A549 (cell line): Measurements from ENCODE around the gene KCTD19. TPM values are rescaled to one million over a fixed set of nuclear protein-coding genes. Genes with fewer than 3 reads are reported as not detected.
A peak's percentile ranks its signal among the peaks of the same experiment; 100 is the strongest.

Experiments
- ATAC-seq, 2 experiments: fragments of 200-7000 bp in 1 of 2; fragments of >200 bp in 1 of 2; cut with Nextera tagmentation in 1 of 2; cut with Tn5 transposase in 1 of 2; 3 replicates each; pipeline versions ENCODE4 v1.8.0 to v1.9.1; 2018 to 2020; ENCODE audit warnings: mild to moderate bottlenecking in 1 of 2, moderate library complexity in 1 of 2
- CTCF ChIA-PET: fragments of 300-600 bp; sonication (Branson Sonifier 250); formaldehyde crosslinking; extraction: SDS; loops from one replicate; lab custom pipeline; 2021; ENCODE audit warnings: antibody characterized with exemption, inconsistent platforms; lab: Yijun Ruan, JAX
- POLR2A ChIA-PET: fragments of 350-600 bp; formaldehyde crosslinking; extraction: SDS; loops from one replicate; lab custom pipeline; 2021; ENCODE audit warnings: antibody characterized with exemption, inconsistent platforms; lab: Yijun Ruan, JAX
- DNase-seq, 2 experiments: peaks; one replicate each; pipeline versions ENCODE4 v3.0.0 to v3.0.0-alpha.2; 2011 to 2016; ENCODE audit warnings: low read depth in 1 of 2, low spot score in 1 of 2
- FAIRE-seq: peaks from 2 replicates; lab custom pipeline; 2011; peaks lifted over from hg19 to GRCh38; lab: Jason Lieb, UNC
- H3K27ac ChIP-seq, 2 experiments: fragments of >200 bp; sonication (Bioruptor Twin); formaldehyde crosslinking; 3 replicates each; pipeline ENCODE4 v1.5.1; 2016 to 2017
- H3K4me1 ChIP-seq: fragments of >200 bp; sonication (Bioruptor Twin); formaldehyde crosslinking; 3 replicates; pipeline ENCODE4 v1.6.1; 2016
- H3K4me2 ChIP-seq: fragments of >200 bp; sonication (Bioruptor Twin); formaldehyde crosslinking; 3 replicates; pipeline ENCODE4 v1.6.1; 2016
- H3K4me3 ChIP-seq: fragments of >200 bp; sonication (Bioruptor Twin); formaldehyde crosslinking; 3 replicates; pipeline ENCODE4 v1.5.1; 2016
- H3K9me3 ChIP-seq: fragments of >200 bp; sonication (Bioruptor Twin); formaldehyde crosslinking; 3 replicates; pipeline ENCODE4 v1.6.1; 2016
- CTCF ChIP-seq: fragments of >200 bp; sonication (Bioruptor Twin); formaldehyde crosslinking; IDR thresholded peaks from 3 replicates; pipeline ENCODE4 v1.5.1; 2016
- EHF ChIP-seq: fragments of 250-450 bp; sonication (Bioruptor Pico); IDR thresholded peaks from 2 replicates; pipeline ENCODE4 v1.5.0; 2020; ENCODE audit warnings: mild to moderate bottlenecking
- EHMT2 ChIP-seq: fragments of 200-600 bp; sonication (generic); IDR thresholded peaks from 2 replicates; pipeline ENCODE4 v1.6.1; 2016; ENCODE audit warnings: antibody characterized with exemption, low read depth, mild to moderate bottlenecking, moderate library complexity
- FOSL2 ChIP-seq, 2 experiments: fragments of 450-650 bp in 1 of 2; fragments of >200 bp in 1 of 2; sonication (Bioruptor Twin) in 1 of 2; formaldehyde crosslinking; IDR thresholded peaks; 2 replicates each; pipeline versions ENCODE4 v1.5.0 to v1.6.1; 2016 to 2020; ENCODE audit warnings: mild to moderate bottlenecking in 1 of 2, moderate library complexity in 1 of 2
- GATA3 ChIP-seq: IDR thresholded peaks from 2 replicates; pipeline ENCODE4 v1.6.1; 2012; ENCODE audit warnings: borderline replicate concordance
- HEYL ChIP-seq: fragments of 250-450 bp; sonication (Bioruptor Pico); IDR thresholded peaks from 2 replicates; pipeline ENCODE4 v1.8.0; 2021; ENCODE audit warnings: mild to moderate bottlenecking, moderate library complexity
- HOXB13 ChIP-seq: fragments of 250-450 bp; sonication (Bioruptor Pico); IDR thresholded peaks from 2 replicates; pipeline ENCODE4 v1.5.0; 2020; ENCODE audit warnings: low read depth, mild to moderate bottlenecking, moderate library complexity
- HOXB5 ChIP-seq: fragments of 250-450 bp; sonication (Bioruptor Pico); IDR thresholded peaks from 2 replicates; pipeline ENCODE4 v1.5.0; 2020; ENCODE audit warnings: mild to moderate bottlenecking, moderate library complexity
- RAD21 ChIP-seq, 2 experiments: fragments of >200 bp in 1 of 2; sonication (Bioruptor Twin) in 1 of 2; formaldehyde crosslinking in 1 of 2; IDR thresholded peaks in 1 of 2; conservative IDR thresholded peaks in 1 of 2; 2 replicates in 1 of 2; 3 replicates in 1 of 2; pipeline ENCODE4 v1.6.1; 2012 to 2018; ENCODE audit warnings: inconsistent platforms in 1 of 2
- REST ChIP-seq: fragments of 200-600 bp; sonication (generic); IDR thresholded peaks from 2 replicates; pipeline ENCODE4 v1.6.1; 2016; ENCODE audit warnings: antibody characterized with exemption, mild to moderate bottlenecking, moderate library complexity
- RNF2 ChIP-seq: fragments of 200-600 bp; sonication (generic); IDR thresholded peaks from 2 replicates; pipeline ENCODE4 v1.6.1; 2016; ENCODE audit warnings: low read depth, mild to moderate bottlenecking, antibody characterized with exemption, moderate library complexity, borderline replicate concordance
- SMC3 ChIP-seq: fragments of >200 bp; sonication (Bioruptor Twin); formaldehyde crosslinking; IDR thresholded peaks from 3 replicates; pipeline ENCODE4 v1.6.1; 2018; ENCODE audit warnings: inconsistent platforms
- TP53 ChIP-seq: fragments of 250-450 bp; sonication (Bioruptor Pico); IDR thresholded peaks from 2 replicates; pipeline ENCODE4 v1.5.0; 2021; ENCODE audit warnings: mild to moderate bottlenecking, moderate library complexity
- USF2 ChIP-seq: fragments of 450-650 bp; IDR thresholded peaks from 2 replicates; pipeline ENCODE4 v1.6.1; 2014; ENCODE audit warnings: antibody characterized with exemption
- ZNF302 ChIP-seq: fragments of 250-450 bp; sonication (Bioruptor Pico); IDR thresholded peaks from 2 replicates; pipeline ENCODE4 v1.9.0; 2021; ENCODE audit warnings: inconsistent platforms, mild to moderate bottlenecking, moderate library complexity
- WGBS: methylation state at CpG from one replicate; pipeline ENCODE4 v1.1.6; 2017; ENCODE audit errors: missing lambda C conversion rate; 5-methylcytosine and 5-hydroxymethylcytosine counted together
- polyA plus RNA-seq, 4 experiments: library from polyadenylated mRNA; depleted of rRNA in 3 of 4; stranded (reverse); fragments of >200 nt; fragmentation: RNase III in 1 of 4; extraction: RNeasy Plus Mini Kit Qiagen cat#74134 plus additional on column Dnase treatment in 1 of 4; gene quantifications; 2 replicates in 3 of 4; 3 replicates in 1 of 4; pipeline ENCODE4 v1.2.3, GENCODE V29; 2011 to 2017
- TF ChIP-seq, protein P1 (sequence below): IDR thresholded peaks from 2 replicates; pipeline ENCODE4 v1.6.1; 2012

Gene KCTD19
- polyA plus RNA-seq, 2 of the 4 experiments (the other 2 are of a cell fraction) = 0.57 to 1.1 TPM

DNA sequence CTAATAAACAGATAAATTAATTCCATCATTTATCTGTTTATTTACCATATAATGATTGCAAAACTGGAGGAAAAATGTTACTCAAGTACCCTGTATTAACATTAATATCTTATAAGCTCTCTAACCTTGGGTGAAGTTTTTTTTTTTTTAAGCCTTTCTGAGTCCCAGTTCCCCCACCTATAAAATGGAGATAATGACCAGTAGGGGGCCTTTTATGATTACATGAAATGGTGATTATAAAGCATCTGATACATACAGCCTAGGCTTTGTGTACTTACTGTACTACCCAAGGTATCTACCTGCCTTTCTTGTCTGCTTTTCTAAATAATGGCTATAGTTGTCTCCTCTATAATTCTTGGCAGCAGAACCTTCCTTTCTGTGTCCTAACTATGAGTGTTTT, 22.6 kb upstream of the KCTD19 start:
- peak in 1 of 2 experiments; percentile 41 for DNase-seq
- FAIRE-seq = no peak
- peak; percentile 62 to 88; a peak in 3 of 6 replicates for ATAC-seq
- ChIA-PET CTCF (interaction anchor here (0.6 to 3.9 kb wide), 8 partner anchors 10 to 301 kb away, joined by 3 to 23 read pairs (median 3); partner anchors contain the start of genes KCTD19, LRRC36 and ZDHHC1), POLR2A (no interaction called here)
- H3K4me3 ChIP-seq = no peak overlapping the region
- TF ChIP-seq REST (no peak), SMC3 (peak; percentile 34; the same call in 1 of the 3 replicates), HOXB13 (no peak), HOXB5 (no peak), CTCF (peak; percentile 54), USF2 (no peak), RAD21 (conservative IDR thresholded peaks at IDR 0.05 in 1 of 2, IDR thresholded peaks at IDR 0.05 in 1 of 2) (peak; percentile 27 to 35; a peak in 2 of 5 replicates), HEYL (CRISPR knock-in tag) (no peak)
- H3K4me2 ChIP-seq = no peak overlapping the region
- H3K27ac ChIP-seq = no peak overlapping the region
- peaks cover 20% of the 10 kb centered on the region for H3K4me1 ChIP-seq
- no peaks in the 10 kb centered on the region for H3K9me3 ChIP-seq

GRCh38 chr16:67346341-67346740, 19.8 kb upstream of the KCTD19 start:
- FAIRE-seq (no peak), DNase-seq (peak in 1 of 2 experiments; percentile 61), ATAC-seq (peak in 1 of 2 experiments; percentile 48; a peak in 3 of 6 replicates)
- Histone ChIP-seq H3K4me1 (peaks cover 20% of the 10 kb centered on the region), H3K4me2 (peak overlapping the region; percentile 49), H3K9me3 (no peaks in the 10 kb centered on the region), H3K4me3 (no peak overlapping the region), H3K27ac (no peak overlapping the region)
- WGBS = 45% methylated on average over 3 of the region's 3 CpGs
- ChIA-PET POLR2A (no interaction called here), CTCF (interaction anchor here (0.7 to 1.6 kb wide), 6 partner anchors 14 to 135 kb away, joined by 3 to 10 read pairs (median 4); partner anchors contain the start of genes ATP6V0D1, KCTD19 and LRRC36)
- TF ChIP-seq GATA3 = peak; percentile 74
- TF ChIP-seq FOSL2 (IDR thresholded peaks at IDR 0.05) = no peak
- peak; percentile 35; the same call in 1 of the 2 replicates for TF ChIP-seq FOSL2 (CRISPR knock-in tag; IDR thresholded peaks at IDR 0.05)
- TF ChIP-seq USF2 = no peak

- H3K4me2 ChIP-seq = no peak overlapping the region
- ChIA-PET CTCF (interaction anchor here (0.8 to 2.0 kb wide), 8 partner anchors 10 to 85 kb away, joined by 3 to 9 read pairs (median 4); partner anchors contain the start of genes KCTD19 and LRRC36), POLR2A (interaction anchor here (0.5 to 0.6 kb wide), 2 partner anchors 10 to 565 kb away, joined by 3 read pairs; no protein-coding TSS in a partner anchor)
- no peak for DNase-seq
- H3K4me1 ChIP-seq = peaks cover 20% of the 10 kb centered on the region
- no peak overlapping the region for H3K4me3 ChIP-seq
- no peak for ATAC-seq
- 86% methylated on average over 1 of the region's 1 CpG for WGBS
- no peak for FAIRE-seq
- H3K9me3 ChIP-seq = no peaks in the 10 kb centered on the region
- no peak overlapping the region for H3K27ac ChIP-seq
- TF ChIP-seq RNF2 (no peak), HOXB13 (no peak), EHMT2 (no peak), TP53 (CRISPR knock-in tag) (no peak), ZNF302 (CRISPR knock-in tag) (no peak), HEYL (CRISPR knock-in tag) (no peak), CTCF (no peak), EHF (no peak)
- TF ChIP-seq, protein P1, sequence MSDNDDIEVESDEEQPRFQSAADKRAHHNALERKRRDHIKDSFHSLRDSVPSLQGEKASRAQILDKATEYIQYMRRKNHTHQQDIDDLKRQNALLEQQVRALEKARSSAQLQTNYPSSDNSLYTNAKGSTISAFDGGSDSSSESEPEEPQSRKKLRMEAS = no peak
Observed at GRCh38 chr16:67345401-67345800, 18.9 kb upstream of the KCTD19 start.
